ENCODE results near the gene H2BK1. TPM values are rescaled to one million over a fixed set of nuclear protein-coding genes. Genes with fewer than 3 reads are reported as not detected.

Gene H2BK1
- total RNA-seq, 2 donors from 2014 or later, result not detected

DNA sequence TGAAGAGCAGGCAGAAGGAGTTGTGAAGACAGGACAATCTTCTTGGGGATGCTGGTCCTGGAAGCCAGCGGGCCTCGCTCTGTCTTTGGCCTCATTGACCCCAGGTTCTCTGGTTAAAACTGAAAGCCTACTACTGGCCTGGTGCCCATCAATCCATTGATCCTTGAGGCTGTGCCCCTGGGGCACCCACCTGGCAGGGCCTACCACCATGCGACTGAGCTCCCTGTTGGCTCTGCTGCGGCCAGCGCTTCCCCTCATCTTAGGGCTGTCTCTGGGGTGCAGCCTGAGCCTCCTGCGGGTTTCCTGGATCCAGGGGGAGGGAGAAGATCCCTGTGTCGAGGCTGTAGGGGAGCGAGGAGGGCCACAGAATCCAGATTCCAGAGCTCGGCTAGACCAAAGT is 23.5 kb upstream of the H2BK1 start:
- ATAC-seq, result no peak

DNA sequence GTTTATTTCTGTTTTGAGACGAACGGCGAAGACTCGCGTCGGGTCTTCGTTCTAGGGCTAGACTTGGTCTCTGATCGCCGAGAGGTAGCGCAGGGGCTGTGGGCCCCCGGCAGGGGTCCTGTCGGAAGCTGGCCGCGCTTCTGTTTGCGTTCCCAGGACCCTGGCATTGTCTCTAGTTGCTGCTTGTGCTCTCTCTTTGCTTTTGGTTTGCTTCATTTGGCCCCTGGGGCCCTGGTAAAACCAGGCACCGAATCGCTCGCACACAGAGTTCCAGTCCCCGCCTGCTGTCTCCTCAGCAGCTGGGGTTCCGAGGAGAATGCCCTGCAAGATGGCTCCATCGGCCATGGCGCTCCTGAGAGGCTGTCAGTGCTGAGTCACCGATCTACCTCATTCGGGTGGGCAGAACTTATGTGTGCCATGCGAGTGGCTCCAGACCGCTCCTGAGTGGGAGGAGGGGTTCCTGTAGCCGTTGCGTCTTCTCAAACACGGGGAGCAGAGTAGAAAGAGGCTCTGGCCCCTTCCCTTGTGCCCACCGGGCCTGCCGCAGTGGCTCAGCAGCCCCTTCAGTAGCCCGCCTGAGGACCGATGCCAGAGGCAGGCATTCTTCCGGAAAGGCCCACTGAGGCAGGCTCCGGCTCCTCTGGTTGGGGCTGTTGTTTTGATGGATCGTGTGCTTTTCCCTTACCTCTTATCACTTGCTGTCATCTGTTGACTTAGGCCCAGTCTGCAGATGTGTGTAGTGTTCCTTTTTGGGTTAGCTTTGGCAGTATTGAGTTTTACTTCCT is 22.8 kb upstream of the H2BK1 start:
- intact Hi-C loops (cut with DNase I), result no loop called here
- Histone ChIP-seq H3K36me3 (replicated peaks in 1 of 2; ENCODE audit: insufficient read depth in 1 of 2, low read depth in 2 of 2) (peaks cover 0 to 10% of the 10 kb centered on the region in 2 donors), H3K9me3 (no peaks in the 10 kb centered on the region), H3K4me1 (peaks cover 24% of the 10 kb centered on the region), H3K4me3 (peak overlapping the region; percentile 94 to 100), H3K27ac (peak overlapping the region in 3 of 4 donors; percentile 76 to 90 (median 78)), H3K27me3 (no peaks in the 10 kb centered on the region)
- TF ChIP-seq, protein P1, sequence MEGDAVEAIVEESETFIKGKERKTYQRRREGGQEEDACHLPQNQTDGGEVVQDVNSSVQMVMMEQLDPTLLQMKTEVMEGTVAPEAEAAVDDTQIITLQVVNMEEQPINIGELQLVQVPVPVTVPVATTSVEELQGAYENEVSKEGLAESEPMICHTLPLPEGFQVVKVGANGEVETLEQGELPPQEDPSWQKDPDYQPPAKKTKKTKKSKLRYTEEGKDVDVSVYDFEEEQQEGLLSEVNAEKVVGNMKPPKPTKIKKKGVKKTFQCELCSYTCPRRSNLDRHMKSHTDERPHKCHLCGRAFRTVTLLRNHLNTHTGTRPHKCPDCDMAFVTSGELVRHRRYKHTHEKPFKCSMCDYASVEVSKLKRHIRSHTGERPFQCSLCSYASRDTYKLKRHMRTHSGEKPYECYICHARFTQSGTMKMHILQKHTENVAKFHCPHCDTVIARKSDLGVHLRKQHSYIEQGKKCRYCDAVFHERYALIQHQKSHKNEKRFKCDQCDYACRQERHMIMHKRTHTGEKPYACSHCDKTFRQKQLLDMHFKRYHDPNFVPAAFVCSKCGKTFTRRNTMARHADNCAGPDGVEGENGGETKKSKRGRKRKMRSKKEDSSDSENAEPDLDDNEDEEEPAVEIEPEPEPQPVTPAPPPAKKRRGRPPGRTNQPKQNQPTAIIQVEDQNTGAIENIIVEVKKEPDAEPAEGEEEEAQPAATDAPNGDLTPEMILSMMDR (IDR thresholded peaks at IDR 0.05), result no peak
- DNase-seq (peak; percentile 48 to 70 (median 56)), ATAC-seq (peak; percentile 45)
- WGBS, 2 donors, result 0 to 2% methylated on average over 8 to 36 of the region's 36 CpGs

More for the DNA sequence above, 23.5 kb upstream of the H2BK1 start:
- Histone ChIP-seq H3K4me1 (peaks cover 21% of the 10 kb centered on the region), H3K27ac (no peak overlapping the region), H3K4me3 (no peak overlapping the region), H3K9me3 (no peaks in the 10 kb centered on the region), H3K36me3 (replicated peaks in 1 of 2; ENCODE audit: insufficient read depth in 1 of 2, low read depth in 2 of 2) (peaks cover 0 to 11% of the 10 kb centered on the region in 2 donors), H3K27me3 (no peaks in the 10 kb centered on the region)
- TF ChIP-seq, protein P1 (IDR thresholded peaks at IDR 0.05), result no peak
- TF ChIP-seq POLR2A (IDR thresholded peaks at IDR 0.05), result no peak
- intact Hi-C loops (cut with DNase I), result no loop called here
- DNase-seq, result no peak
- 44 to 60% methylated on average over 9 of the region's 9 CpGs for WGBS, 2 donors

DNA sequence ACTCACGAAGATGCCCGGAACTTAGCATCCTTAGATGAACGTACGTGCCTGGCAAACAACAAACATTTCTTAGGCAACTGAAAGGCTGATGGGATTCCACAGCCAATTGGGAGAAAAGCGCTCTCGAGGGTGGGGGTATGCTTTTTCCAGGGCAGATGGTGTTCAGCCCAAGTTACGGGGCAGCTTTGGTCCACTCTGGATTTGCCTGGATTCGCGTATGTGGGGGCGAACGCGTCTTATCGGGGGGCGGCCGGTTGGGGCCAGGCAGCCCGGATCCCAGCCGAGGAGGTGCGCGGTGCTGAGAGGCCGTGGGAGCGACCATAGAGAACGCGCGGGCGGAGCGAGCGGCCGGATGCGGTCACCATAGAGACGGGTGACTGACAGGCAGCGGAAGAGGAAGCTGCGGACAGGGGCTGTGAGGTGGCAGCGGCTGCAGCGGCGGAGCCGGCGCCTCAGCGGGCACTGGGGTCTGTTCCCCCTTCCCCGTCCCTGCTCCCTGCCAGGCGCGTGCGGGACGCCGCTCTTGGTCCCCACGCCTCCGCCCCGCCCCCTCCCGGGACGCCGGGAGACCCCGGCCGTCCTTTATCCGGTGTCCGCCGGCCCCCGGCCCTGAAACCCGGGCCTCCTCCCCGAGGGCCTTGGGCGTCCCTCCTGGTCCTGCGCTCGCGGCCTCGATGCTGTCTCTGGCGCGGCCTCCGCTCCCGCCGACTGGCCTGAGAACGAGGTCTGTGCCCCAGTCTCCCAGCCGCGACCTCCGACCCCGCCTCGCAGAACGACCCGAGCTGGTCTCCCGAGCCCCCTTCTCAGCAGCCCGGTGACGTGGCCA is 22.0 kb upstream of the H2BK1 start, which contains the start of gene CHPF2:
CHPF2 (plus strand) TSS at position 393 of the 826 bp plus-strand sequence. CDS start 1,529 bp downstream, outside the sequence.
- ATAC-seq (peak; percentile 93), DNase-seq (peak; percentile 91 to 94 (median 92))
- no peaks in the 10 kb centered on the region for H3K27me3 ChIP-seq
- peak within 1 kb of the TSS; percentile 49 to 90 (median 77) for H3K27ac ChIP-seq
- no peaks in the 10 kb centered on the region for H3K9me3 ChIP-seq
- peak within 1 kb of the TSS; percentile 94 to 100 for H3K4me3 ChIP-seq
- peaks cover 0 to 8% of the 10 kb centered on the region in 2 donors for H3K36me3 ChIP-seq (replicated peaks in 1 of 2; ENCODE audit: insufficient read depth in 1 of 2, low read depth in 2 of 2)
- intact Hi-C loops (cut with DNase I), result no loop called here
- WGBS, 2 donors, result 1% methylated on average over 29 to 72 of the region's 79 CpGs
- TF ChIP-seq POLR2A (IDR thresholded peaks at IDR 0.05), result peak; percentile 71 to 91 (median 85)
- TF ChIP-seq, protein P1 (IDR thresholded peaks at IDR 0.05), result no peak
- H3K4me1 ChIP-seq, result peaks cover 29% of the 10 kb centered on the region

DNA sequence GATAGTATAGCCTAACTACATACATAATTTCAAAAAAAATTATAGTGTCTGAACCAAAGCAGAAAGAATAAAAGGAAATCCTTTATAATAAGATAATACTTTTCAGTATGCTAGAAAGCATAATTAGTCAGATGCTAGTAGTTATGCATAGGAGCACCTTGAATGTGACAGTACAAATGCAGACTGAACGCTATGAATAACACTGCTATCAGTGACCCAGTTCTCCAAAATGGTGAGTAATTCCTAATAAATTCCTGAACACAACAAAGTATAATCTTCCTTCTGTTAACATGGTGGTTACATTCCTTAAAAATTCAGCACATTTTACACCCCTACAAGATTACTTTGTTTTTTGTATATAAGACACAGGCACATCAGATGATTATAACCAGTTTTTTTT is 20.8 kb upstream of the H2BK1 start:
- TF ChIP-seq, protein P1 (IDR thresholded peaks at IDR 0.05), result no peak
- TF ChIP-seq POLR2A (IDR thresholded peaks at IDR 0.05), result no peak
- Histone ChIP-seq H3K9me3 (no peaks in the 10 kb centered on the region), H3K4me1 (peaks cover 34% of the 10 kb centered on the region), H3K27me3 (no peaks in the 10 kb centered on the region), H3K36me3 (replicated peaks in 1 of 2; ENCODE audit: insufficient read depth in 1 of 2, low read depth in 2 of 2) (peaks cover 0 to under 1% of the 10 kb centered on the region in 2 donors), H3K4me3 (no peak overlapping the region), H3K27ac (no peak overlapping the region)
- intact Hi-C loops (cut with DNase I), result no loop called here
- DNase-seq (no peak), ATAC-seq (no peak)
- 48 to 50% methylated on average over 1 of the region's 1 CpG for WGBS, 2 donors

Measured in body of pancreas (tissue), 4 donors.